Fibroblast of skin of left quadriceps (primary cell): ENCODE data around the gene SLC35E3.
"Not testable (repeated sequence)": the region's sequence is repeated elsewhere in the genome, so short reads cannot be mapped to it uniquely, and the experiment has no call there.

Experiments used
- DNase-seq, 2 experiments: peaks; one replicate each; pipeline ENCODE4 v3.0.0-alpha.2; 2013; ENCODE audit warnings: low read depth in 2 of 2

The SLC35E3 gene

DNA sequence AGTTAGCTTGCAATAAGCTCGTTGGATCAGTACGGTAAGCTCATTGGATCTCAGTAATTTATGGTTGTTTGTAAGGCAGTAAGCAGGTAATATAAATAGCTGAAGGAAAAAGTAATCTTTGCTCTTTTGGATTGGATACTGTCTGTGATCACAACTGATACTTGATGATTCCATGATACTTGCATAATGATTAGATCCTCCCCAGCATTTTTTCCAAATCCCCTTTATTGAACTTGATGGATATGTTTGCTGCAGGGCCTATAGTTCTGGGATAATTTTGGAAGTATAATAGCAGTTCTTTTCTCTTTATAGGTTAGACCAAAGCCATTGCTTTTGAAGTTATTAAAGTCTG is 67.2 kb downstream of the SLC35E3 start:
- no peak for DNase-seq

- no peak for DNase-seq
Observed at GRCh38 chr12:68814490-68815231, 68.7 kb downstream of the SLC35E3 start.

GRCh38 chr12:68815232-68815927 is 69.4 kb downstream of the SLC35E3 start:
- DNase-seq, result no peak

- no peak for DNase-seq
Observed at GRCh38 chr12:68815928-68816800, 70.2 kb downstream of the SLC35E3 start.

- DNase-seq, result not testable (repeated sequence)
Observed at GRCh38 chr12:68819481-68819880, 73.5 kb downstream of the SLC35E3 start.

- no peak for DNase-seq
Observed at GRCh38 chr12:68821357-68822188, 75.6 kb downstream of the SLC35E3 start.

DNA sequence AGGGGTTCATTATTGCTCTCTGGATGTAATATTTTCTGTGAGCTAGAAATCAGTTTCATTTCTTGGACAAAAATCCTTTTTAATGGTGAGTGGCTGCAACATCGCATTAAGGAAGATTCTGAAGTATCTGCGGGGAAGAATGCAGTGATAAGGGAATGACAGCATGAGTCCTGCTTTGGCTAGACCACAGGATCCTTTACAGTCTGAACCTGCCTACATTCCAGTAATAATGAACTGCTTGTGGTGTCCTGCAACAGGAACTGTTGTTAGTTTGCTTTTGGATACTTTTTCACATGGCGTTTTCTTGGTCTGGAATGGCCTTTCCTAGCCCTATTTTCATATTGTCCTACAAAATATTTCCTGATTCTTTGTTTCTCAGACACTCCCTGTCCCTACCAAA is 77.7 kb downstream of the SLC35E3 start:
- DNase-seq, result no peak

- DNase-seq, result no peak
Observed at GRCh38 chr12:68824131-68824530, 78.2 kb downstream of the SLC35E3 start.

GRCh38 chr12:68824597-68825250 is 78.7 kb downstream of the SLC35E3 start:
- no peak for DNase-seq

GRCh38 chr12:68825569-68826217 is 79.7 kb downstream of the SLC35E3 start:
- no peak for DNase-seq

DNA sequence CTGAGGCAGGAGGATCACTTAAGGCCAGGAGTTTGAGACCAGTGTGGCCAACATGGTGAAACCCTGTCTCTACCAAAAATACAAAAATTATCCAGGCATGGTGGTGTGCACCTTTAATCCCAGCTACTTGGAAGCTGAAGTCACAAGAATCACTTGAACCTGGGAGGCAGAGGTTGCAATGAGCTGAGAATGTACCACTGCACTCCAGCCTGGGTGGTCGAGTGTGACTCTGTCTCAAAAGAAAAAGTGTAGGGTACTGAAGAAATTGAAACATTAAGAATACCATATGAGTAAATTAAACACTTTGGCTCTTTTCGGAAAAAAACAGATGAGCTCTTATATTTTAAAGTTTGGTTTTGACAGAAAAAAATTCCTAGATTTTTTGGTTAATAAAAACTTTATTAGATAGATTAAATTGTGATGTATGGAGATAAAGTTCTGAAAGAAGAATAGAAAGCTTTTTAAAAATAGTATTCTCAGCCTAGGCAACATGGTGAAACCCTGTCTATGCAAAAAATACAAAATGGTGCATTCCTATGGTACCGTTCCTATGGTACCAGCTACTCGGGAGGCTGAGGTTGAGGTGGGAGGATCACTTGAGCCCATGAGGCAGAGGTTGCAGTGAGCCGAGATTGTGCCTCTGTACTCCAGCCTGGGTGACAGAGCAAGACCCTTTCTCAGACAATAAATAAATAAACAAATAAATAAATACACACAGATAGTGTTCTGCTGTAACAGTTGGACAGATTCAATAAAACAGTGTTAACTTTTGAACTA is 82.1 kb downstream of the SLC35E3 start:
- no peak for DNase-seq

GRCh38 chr12:68828672-68829068 is 82.7 kb downstream of the SLC35E3 start:
- DNase-seq, result no peak
